ENCODE results near the gene RPS6KA1. TPM values are rescaled to one million over a fixed set of nuclear protein-coding genes. Genes with fewer than 3 reads are reported as not detected.

Gene RPS6KA1
- total and polyA plus RNA-seq, 8 donors = 13.6 to 32.2 (median 18.4) TPM

GRCh38 chr1:26522073-26522472 is 7.5 kb upstream of the RPS6KA1 start:
- Histone ChIP-seq H3K9me3 (no peaks in the 10 kb centered on the region), H3K27ac (no peak overlapping the region), H3K4me1 (no peaks in the 10 kb centered on the region), H3K27me3 (no peaks in the 10 kb centered on the region), H3K4me3 (no peak overlapping the region), H3K36me3 (no peaks in the 10 kb centered on the region)
- intact Hi-C loops (cut with DNase I) = no loop called here
- no peak for TF ChIP-seq CTCF (IDR thresholded peaks at IDR 0.05)
- DNase-seq = no peak
- FAIRE-seq = no peak
- ATAC-seq = no peak

GRCh38 chr1:26524181-26524580 is 5.4 kb upstream of the RPS6KA1 start:
- Histone ChIP-seq H3K9me3 (no peaks in the 10 kb centered on the region), H3K27me3 (no peaks in the 10 kb centered on the region), H3K4me3 (no peak overlapping the region), H3K27ac (no peak overlapping the region), H3K4me1 (no peaks in the 10 kb centered on the region), H3K36me3 (no peaks in the 10 kb centered on the region)
- DNase-seq (no peak), FAIRE-seq (no peak), ATAC-seq (no peak)
- 50 to 62% methylated on average over 4 of the region's 4 CpGs for WGBS, 2 donors
- no peak for TF ChIP-seq CTCF (IDR thresholded peaks at IDR 0.05)
- intact Hi-C loops (cut with DNase I) = no loop called here

GRCh38 chr1:26526287-26526686 is 3.3 kb upstream of the RPS6KA1 start:
- no peaks in the 10 kb centered on the region for H3K27me3 ChIP-seq
- peaks cover 0 to 5% (median under 1%) of the 10 kb centered on the region in 3 donors for H3K4me1 ChIP-seq
- intact Hi-C loops (cut with DNase I) = no loop called here
- WGBS, 2 donors = 74 to 82% methylated on average over 5 of the region's 5 CpGs
- no peak for TF ChIP-seq CTCF (IDR thresholded peaks at IDR 0.05)
- H3K27ac ChIP-seq = no peak overlapping the region
- H3K9me3 ChIP-seq = no peaks in the 10 kb centered on the region
- FAIRE-seq (no peak), ATAC-seq (no peak), DNase-seq (no peak)
- H3K4me3 ChIP-seq = no peak overlapping the region
- no peaks in the 10 kb centered on the region for H3K36me3 ChIP-seq

GRCh38 chr1:26529405-26529654 is 231 bp upstream of the RPS6KA1 start:
- H3K27me3 ChIP-seq = no peaks in the 10 kb centered on the region
- intact Hi-C loops (cut with DNase I) = no loop called here
- 0 to 2% methylated on average over 10 to 15 of the region's 19 CpGs for WGBS, 2 donors
- no peaks in the 10 kb centered on the region for H3K9me3 ChIP-seq
- peak overlapping the region in 1 of 4 donors; percentile 78 for H3K27ac ChIP-seq
- H3K4me1 ChIP-seq = peaks cover 4 to 22% (median 21%) of the 10 kb centered on the region in 3 donors
- no peak for ATAC-seq
- peak overlapping the region; percentile 74 to 83 (median 76) for H3K4me3 ChIP-seq
- TF ChIP-seq CTCF (IDR thresholded peaks at IDR 0.05) = no peak
- H3K36me3 ChIP-seq = no peaks in the 10 kb centered on the region
- DNase-seq = no peak
- FAIRE-seq = no peak

- no peaks in the 10 kb centered on the region for H3K9me3 ChIP-seq
- ATAC-seq = peak; percentile 4 to 18 (median 12)
- no peak for FAIRE-seq
- TF ChIP-seq CTCF (IDR thresholded peaks at IDR 0.05) = no peak
- H3K4me1 ChIP-seq = peaks cover 4 to 31% (median 21%) of the 10 kb centered on the region in 3 donors
- peak overlapping the region; percentile 74 to 83 (median 76) for H3K4me3 ChIP-seq
- no peaks in the 10 kb centered on the region for H3K27me3 ChIP-seq
- H3K27ac ChIP-seq = peak overlapping the region; percentile 78 to 89 (median 84)
- WGBS, 2 donors = 12 to 14% methylated on average over 8 of the region's 8 CpGs
- no peaks in the 10 kb centered on the region for H3K36me3 ChIP-seq
- peak in 3 of 6 donors; percentile 34 to 61 (median 52) for DNase-seq
- intact Hi-C loops (cut with DNase I) = no loop called here
Measured at GRCh38 chr1:26530410-26530894, 891 bp downstream of the RPS6KA1 start.

Data from pancreas (tissue), 10 donors.